SHP77 treated with DMSO at 0.1 percent for 48 hours (cell line): ENCODE data around the gene AJM1.
"Not testable (repeated sequence)": the region's sequence is repeated elsewhere in the genome, so short reads cannot be mapped to it uniquely, and the experiment has no call there.

Experiments
- DNase-seq: peaks from one replicate; lab custom pipeline; 2025; lab: John Stamatoyannopoulos, UW

Gene AJM1

DNA sequence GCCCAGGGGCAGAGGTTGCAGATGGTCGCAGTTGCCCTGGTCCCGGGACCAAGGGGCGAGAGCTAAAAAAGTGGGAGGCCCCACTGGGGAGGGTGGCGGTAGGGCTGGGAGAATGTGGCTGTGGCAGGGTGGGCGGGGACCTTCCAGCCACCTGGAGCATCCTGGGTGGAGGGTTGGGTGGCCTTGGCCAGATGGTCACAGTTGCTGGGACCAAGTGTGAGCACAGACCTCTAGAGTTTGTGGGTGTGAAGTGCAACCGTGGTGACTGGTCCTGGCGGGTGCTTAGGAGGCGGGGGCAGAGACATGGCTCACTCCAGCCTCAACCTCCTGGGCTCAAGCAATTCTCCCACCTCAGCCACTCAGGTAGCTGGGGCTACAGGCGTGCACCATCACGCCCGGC, 38.4 kb downstream of the AJM1 start:
- no peak for DNase-seq

DNA sequence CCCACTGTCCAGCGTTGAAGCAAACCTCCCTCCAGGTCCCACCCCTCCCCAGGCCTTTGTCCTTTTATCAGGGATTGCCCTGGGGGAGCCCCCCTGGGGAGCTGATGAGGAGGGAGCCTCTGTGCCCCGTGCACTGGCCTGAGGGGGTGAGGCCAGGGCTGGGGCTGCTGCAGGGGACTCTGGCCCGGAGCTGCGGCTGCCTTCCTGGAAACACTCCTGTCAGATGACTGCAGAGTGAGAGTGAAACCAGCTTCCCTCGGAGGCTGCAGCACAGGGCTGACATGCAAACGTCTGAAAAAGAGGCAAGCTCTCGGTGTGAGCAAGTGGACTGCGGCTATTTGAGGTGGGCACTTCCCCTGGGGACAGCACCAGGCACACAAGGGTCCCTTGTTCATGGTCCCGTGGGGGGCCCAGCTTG, 39.4 kb downstream of the AJM1 start:
- no peak for DNase-seq

DNA sequence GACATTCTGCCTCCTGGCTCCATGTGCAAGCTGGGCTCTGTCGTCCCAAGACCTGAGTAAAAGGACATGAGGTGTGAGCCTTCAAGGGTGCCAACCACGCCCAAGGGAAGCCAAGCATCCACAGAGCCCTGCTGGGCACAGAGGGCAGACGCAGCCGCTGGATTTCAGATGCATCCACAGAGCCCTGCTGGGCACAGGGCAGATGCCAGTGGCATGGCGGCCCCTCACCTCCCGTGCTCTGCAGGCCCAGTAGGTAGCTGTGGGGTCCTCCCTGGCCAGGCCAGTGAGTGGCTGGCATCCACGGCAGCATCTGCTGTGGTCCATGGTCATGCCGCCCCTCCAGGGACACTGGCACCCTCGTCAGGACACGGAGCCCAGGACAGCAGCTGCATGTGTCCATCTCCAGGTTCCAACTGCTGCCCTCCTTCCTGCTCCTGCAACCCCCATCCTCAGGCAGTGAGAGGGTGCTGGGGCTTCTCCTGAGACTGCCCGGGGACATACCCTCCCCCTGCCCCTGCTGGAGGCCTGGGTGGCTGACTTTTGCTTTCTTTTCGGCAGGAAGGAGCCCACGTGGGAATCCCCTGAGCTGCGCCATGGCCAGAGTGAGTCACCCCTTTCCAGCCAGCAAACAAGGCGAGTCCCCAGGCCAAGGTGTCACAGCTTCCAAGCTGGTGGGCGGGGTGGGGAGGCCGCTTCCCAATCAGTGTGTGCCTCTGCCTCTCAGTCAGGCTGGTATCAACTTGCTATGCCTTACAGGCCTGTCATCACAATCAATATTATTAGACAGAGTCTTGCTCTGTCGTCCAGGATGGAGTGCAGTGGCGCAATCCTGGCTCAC, 40.0 kb downstream of the AJM1 start:
- no peak for DNase-seq

DNA sequence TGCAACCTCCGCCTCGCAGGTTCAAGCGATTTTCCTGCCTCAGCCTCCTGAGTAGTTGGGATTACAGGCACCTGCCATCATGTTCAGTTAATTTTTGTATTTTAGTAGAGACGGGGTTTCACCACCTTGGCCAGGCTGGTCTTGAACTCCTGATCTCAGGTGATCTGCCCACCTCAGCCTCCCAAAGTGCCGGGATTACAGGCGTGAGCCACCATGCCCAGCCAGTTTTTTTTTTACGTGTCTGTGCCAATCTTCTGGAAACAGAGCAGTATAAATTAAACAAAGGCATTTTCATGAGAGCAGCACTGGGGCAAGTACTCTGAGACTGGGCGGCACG, 40.6 kb downstream of the AJM1 start:
- DNase-seq: not testable (repeated sequence)

DNA sequence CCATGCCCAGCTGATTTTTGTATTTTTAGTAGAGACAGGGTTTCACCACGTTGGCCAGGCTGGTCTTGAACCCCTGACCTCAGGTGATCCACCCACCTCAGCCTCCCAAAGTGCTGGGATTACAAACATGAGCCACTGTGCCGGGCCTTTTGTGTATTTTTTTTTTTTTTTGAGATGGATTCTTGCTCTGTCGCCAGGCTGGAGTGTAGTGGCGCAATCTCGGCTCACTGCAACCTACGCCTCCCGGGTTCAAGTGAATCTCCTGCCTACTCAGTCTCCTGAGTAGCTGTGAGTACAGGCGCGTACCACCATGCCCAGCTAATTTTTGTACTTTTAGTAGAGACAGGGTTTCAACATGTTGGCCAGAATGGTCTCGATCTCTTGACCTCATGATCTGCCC, 41.4 kb downstream of the AJM1 start:
- not testable (repeated sequence) for DNase-seq

DNA sequence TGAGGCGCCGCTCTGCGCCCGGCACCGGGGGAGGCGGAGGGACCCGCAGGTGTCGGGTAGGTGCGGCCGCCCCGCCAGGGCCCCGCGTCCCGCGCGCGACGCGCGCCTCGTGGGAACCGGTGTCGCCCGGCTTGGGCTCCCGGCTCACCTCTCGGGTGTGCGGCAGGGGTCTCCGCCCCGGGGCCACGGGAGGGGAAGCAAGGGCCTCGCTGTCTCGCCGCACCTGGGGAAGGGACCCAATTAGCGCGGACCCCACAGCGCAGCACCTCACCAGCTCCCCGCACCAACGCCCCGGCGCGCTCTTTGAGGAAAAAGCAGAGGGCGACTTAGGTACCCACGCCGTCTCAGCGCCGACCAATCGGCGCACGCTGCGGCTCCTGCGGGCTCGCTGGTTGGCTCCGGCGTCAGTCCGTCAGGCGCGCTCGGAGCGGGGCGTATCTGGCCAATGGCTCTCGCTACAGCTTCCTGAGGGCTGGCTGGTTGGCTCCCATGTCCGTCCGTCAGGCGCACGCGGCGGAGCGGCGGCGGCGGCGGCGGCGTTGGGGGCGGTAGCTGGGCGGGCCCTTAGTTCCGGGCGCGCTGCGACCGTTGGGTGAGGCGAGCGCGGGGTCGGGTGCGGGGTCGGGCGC, 43.8 kb downstream of the AJM1 start, which contains the start of gene TRAF2:
Gene TRAF2 (plus strand): TSS at position 567 of the 629 bp plus-strand sequence. CDS start 12,225 bp downstream, outside the sequence.
- DNase-seq: peak; percentile 94

DNA sequence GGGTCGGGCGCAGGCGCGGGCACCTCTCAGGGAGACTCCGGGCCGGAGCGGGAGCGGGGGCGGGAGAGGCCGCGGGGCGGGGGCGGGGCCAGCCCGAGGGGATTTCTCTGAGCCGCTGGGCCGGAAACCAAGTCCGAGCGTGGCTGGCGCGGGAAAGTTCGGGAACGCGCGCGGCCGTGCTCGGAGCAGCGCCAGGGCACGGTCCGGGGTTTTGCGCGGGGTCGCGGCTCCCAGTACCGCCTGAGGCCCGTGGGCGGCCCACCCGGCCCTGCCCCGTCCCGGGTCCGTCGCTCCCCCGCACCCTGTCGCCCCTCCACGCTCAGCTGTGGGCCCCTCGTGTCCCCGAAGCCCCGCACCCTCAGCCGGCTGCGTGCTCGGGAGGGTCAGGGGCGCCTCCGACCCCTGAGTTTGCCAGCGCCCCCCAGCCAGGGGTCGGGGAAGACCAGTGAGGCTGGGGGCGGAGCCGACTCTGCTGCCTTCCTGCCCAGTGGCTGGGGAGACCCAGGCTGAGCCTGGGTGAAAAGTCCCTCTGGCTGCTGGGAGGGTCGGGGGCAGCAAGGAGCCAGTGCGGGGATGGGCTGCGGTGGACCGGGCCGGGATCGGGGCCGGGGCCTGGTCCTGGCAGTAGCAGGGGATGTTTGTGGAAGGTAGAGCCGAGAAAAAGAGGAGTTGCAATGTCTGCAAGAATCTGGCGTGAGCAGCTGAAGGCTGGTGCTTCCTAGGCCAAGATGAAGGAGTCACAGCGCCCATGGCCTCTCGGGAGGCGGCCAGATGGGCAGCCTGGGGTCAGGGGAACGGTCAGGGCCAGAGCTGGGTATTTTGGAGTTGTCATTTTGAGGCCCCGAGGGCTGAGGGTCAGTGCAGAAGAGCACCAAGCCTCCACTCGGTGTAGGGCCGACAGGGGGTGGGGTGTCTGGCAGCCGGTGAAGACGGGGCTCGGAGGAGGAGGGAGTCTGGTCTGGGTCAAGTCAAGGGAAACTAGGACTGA, 44.6 kb downstream of the AJM1 start:
- no peak for DNase-seq

DNA sequence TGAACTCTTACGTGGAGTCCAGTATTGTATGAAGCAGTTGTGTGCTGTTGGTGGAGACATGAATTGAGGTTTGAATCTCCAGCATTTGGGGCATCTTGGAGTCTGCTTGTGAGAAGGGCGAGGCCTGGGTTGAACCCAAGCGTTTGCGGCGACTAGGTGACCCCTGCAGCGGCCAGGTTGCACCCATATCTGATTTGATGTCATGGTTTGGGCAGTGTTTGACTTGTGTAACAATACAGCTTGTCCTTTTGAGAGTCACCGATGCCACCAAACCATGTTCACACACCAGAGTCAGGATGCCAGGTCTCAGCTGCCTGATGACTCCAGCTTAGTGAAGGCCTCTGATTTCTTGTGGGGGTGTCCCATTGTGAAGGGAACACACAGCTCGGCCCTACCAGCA, 46.2 kb downstream of the AJM1 start:
- DNase-seq: no peak

DNA sequence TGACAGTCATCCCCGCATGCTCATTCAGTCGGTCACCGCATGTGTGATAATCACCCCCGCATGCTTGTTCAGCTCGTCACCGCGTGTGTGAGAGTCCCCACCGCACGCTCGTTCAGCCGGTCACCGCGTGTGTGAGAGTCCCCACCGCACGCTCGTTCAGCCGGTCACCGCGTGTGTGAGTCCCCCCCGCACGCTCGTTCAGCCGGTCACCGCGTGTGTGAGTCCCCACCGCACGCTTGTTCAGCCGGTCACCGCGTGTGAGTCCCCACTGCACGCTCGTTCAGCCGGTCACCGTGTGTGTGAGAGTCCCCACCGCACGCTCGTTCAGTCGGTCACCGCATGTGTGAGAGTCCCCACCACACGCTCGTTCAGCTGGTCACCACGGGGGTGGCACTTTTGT, 47.6 kb downstream of the AJM1 start:
- DNase-seq: no peak

DNA sequence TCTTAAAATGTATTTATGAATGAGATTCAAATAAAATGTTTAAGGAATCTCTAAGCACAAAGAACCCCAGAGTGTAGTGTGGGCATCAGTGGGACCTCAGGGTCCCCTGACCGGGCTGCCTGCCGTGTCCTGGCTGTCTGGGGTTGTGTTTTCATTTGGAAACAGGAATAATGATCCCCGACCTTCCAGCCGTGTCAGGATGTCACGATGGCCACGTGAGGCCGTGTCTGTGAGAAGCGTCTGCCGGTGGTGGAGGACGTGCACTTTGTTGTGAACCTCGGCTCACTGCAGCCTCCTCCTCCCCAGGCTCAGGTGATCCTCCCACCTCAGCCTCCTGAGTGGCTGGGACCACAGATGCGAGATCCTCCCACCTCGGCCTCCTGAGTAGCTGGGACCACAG, 48.4 kb downstream of the AJM1 start:
- DNase-seq: no peak
